Esophagus (tissue), 2 donors: ENCODE results near the gene THBS2. TPM values are rescaled to one million over a fixed set of nuclear protein-coding genes. Genes with fewer than 3 reads are reported as not detected.

Experiments
- H3K27ac ChIP-seq, 2 donors: one replicate each; pipeline ENCODE4 v1.5.1; 2013; ENCODE audit warnings: low read depth in 2 of 2, mild to moderate bottlenecking in 2 of 2, inconsistent platforms in 1 of 2, low read length in 1 of 2, moderate library complexity in 1 of 2
- H3K27me3 ChIP-seq, 2 donors: one replicate each; pipeline ENCODE4 v1.6.1; 2013; ENCODE audit warnings: low read length in 2 of 2, control low read depth in 1 of 2, mild to moderate bottlenecking in 1 of 2; ENCODE audit not compliant: insufficient read depth in 2 of 2, control insufficient read depth in 1 of 2
- H3K36me3 ChIP-seq, 2 donors: one replicate each; pipeline ENCODE4 v1.6.1; 2013; ENCODE audit warnings: low read length in 1 of 2; ENCODE audit not compliant: control insufficient read depth in 2 of 2, insufficient read depth in 2 of 2
- H3K4me1 ChIP-seq, 2 donors: one replicate each; pipeline ENCODE4 v1.6.1; 2013; ENCODE audit warnings: low read length in 1 of 2; ENCODE audit not compliant: control insufficient read depth in 2 of 2, insufficient read depth in 2 of 2
- H3K4me3 ChIP-seq, 2 donors: one replicate each; pipeline ENCODE4 v1.5.1; 2013; ENCODE audit warnings: low read length in 2 of 2, mild to moderate bottlenecking in 2 of 2, low read depth in 1 of 2, moderate library complexity in 1 of 2
- H3K9me3 ChIP-seq, 2 donors: one replicate each; pipeline ENCODE4 v1.6.1; 2013; ENCODE audit warnings: mild to moderate bottlenecking in 2 of 2, low read depth in 1 of 2, low read length in 1 of 2, moderate library complexity in 1 of 2; ENCODE audit not compliant: control insufficient read depth in 2 of 2, insufficient read depth in 1 of 2
- WGBS, 2 donors: extraction: QIAGEN DNeasy Blood & Tissue Kit; methylation state at CpG; one replicate each; pipeline ENCODE4 v1.1.7; 2013; 5-methylcytosine and 5-hydroxymethylcytosine counted together
- polyA plus RNA-seq, 2 donors: library from polyadenylated mRNA; stranded (reverse); fragments of 200-250 nt; gene quantifications; one replicate each; pipeline ENCODE4 v1.2.3, GENCODE V29; 2013
- donor health status: healthy with polysubstance abuse.
- donor health status: Bipolar disorder and iron deficiency.

Gene THBS2
- polyA plus RNA-seq, 2 donors: 1.6 to 2.5 TPM

DNA sequence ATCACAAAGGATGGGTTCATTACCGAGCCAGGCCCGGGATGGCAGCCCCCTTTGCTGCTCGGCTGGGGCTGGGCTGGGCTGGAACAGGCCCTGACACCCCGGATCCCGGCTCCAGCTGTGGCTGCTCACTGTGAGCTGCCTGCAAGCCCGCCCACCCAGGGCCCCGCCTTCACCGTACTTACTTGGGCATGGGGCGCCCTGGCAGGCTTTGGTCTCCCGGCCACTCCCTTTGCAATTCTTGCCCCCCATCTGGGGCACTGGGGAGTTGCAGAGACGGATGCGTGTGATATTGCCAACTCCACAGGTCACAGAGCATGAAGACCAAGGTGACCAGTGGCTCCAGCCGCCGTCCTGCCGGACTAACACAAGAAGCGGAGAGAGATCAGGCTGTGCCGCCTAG lies 16.7 kb downstream of the THBS2 start:
- Histone ChIP-seq H3K4me3 (no peak overlapping the region), H3K9me3 (peaks cover 1 to 16% of the 10 kb centered on the region in 2 donors), H3K27ac (no peak overlapping the region), H3K4me1 (no peaks in the 10 kb centered on the region), H3K27me3 (no peaks in the 10 kb centered on the region), H3K36me3 (peaks cover 0 to 5% of the 10 kb centered on the region in 2 donors)
- 84 to 86% methylated on average over 17 of the region's 17 CpGs for WGBS, 2 donors

DNA sequence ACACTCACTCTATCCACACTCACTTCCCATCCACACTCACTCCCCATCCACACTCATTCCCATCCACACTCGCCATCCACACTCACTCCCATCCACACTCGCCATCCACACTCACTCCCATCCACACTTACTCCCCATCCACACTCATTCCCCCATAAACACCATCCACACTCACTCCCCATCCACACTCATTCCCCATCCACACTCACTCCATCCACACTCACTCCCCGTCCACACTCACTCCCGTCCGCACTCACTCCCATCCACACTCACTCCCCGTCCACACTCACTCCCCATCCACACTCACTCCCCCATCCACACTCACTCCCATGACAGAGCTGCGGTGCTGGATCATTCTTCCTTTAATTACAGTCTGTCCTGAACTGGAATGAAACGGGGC lies 17.1 kb downstream of the THBS2 start:
- Histone ChIP-seq H3K4me3 (no peak overlapping the region), H3K36me3 (peaks cover 0 to 5% of the 10 kb centered on the region in 2 donors), H3K4me1 (no peaks in the 10 kb centered on the region), H3K9me3 (peaks cover 6 to 16% of the 10 kb centered on the region in 2 donors), H3K27me3 (no peaks in the 10 kb centered on the region), H3K27ac (no peak overlapping the region)
- 83 to 92% methylated on average over 8 of the region's 8 CpGs for WGBS, 2 donors

- Histone ChIP-seq H3K27me3 (no peaks in the 10 kb centered on the region), H3K36me3 (peaks cover 0 to 5% of the 10 kb centered on the region in 2 donors), H3K4me1 (no peaks in the 10 kb centered on the region), H3K9me3 (peaks cover 6 to 16% of the 10 kb centered on the region in 2 donors), H3K27ac (no peak overlapping the region), H3K4me3 (no peak overlapping the region)
- 92 to 93% methylated on average over 11 of the region's 11 CpGs for WGBS, 2 donors
Observed at GRCh38 chr6:169235286-169235685, 18.4 kb downstream of the THBS2 start.

DNA sequence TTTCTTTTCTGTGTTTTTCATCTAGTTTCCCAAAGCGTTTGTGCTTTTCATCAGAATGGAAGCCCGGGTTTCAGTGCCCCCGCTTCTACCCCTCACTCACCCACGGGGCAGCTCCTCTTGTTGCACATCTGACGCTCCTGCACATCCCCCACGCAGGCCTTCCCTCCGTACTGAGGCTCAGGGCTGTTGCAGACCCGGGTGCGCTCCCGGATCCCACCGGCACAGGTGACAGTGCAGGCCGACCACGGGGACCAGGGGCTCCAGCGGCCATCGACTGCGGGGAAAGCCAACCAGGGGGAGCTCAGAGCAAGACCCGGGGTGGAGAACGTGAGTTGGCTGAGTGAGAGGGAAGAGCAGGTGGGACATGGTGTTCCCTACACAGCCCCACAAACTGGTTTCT lies 19.0 kb downstream of the THBS2 start:
- Histone ChIP-seq H3K36me3 (peaks cover 0 to 5% of the 10 kb centered on the region in 2 donors), H3K27ac (no peak overlapping the region), H3K4me3 (no peak overlapping the region), H3K9me3 (peaks cover 6 to 16% of the 10 kb centered on the region in 2 donors), H3K4me1 (no peaks in the 10 kb centered on the region), H3K27me3 (no peaks in the 10 kb centered on the region)
- WGBS, 2 donors: 90 to 98% methylated on average over 18 of the region's 18 CpGs

DNA sequence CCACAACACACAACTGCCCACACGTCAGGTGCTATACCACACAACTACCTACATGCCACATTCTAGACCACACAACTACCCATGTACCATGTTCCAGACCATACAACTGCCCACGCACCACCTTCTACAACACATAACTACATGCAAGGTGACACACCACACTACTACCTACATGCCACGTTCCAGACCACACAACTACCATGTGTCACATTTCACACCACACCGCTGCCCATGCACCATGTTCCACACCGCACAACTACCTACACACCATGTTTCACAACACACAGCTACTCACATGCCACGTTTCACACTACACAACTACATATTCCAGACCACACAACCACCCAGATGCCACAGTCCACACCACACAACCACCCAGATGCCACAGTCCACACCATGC lies 19.8 kb downstream of the THBS2 start:
- H3K4me3 ChIP-seq: no peak overlapping the region
- peaks cover 0 to 5% of the 10 kb centered on the region in 2 donors for H3K36me3 ChIP-seq
- H3K4me1 ChIP-seq: no peaks in the 10 kb centered on the region
- peaks cover 6 to 16% of the 10 kb centered on the region in 2 donors for H3K9me3 ChIP-seq
- no peaks in the 10 kb centered on the region for H3K27me3 ChIP-seq
- WGBS, 2 donors: 95% methylated on average over 6 of the region's 6 CpGs
- no peak overlapping the region for H3K27ac ChIP-seq

GRCh38 chr6:169233181-169233580 lies 20.5 kb downstream of the THBS2 start:
- Histone ChIP-seq H3K4me1 (no peaks in the 10 kb centered on the region), H3K36me3 (peaks cover 0 to 5% of the 10 kb centered on the region in 2 donors), H3K4me3 (no peak overlapping the region), H3K9me3 (peaks cover 6 to 16% of the 10 kb centered on the region in 2 donors), H3K27me3 (no peaks in the 10 kb centered on the region), H3K27ac (no peak overlapping the region)
- 81 to 98% methylated on average over 13 of the region's 13 CpGs for WGBS, 2 donors

- Histone ChIP-seq H3K4me3 (no peak overlapping the region), H3K4me1 (no peaks in the 10 kb centered on the region), H3K9me3 (peaks cover 6 to 15% of the 10 kb centered on the region in 2 donors), H3K27ac (no peak overlapping the region), H3K27me3 (no peaks in the 10 kb centered on the region), H3K36me3 (peaks cover 0 to 5% of the 10 kb centered on the region in 2 donors)
- WGBS, 2 donors: 94 to 95% methylated on average over 22 of the region's 22 CpGs
Observed at GRCh38 chr6:169232507-169232931, 21.1 kb downstream of the THBS2 start.

- peaks cover 6 to 14% of the 10 kb centered on the region in 2 donors for H3K9me3 ChIP-seq
- H3K4me3 ChIP-seq: no peak overlapping the region
- WGBS, 2 donors: 96% methylated on average over 55 of the region's 55 CpGs
- H3K36me3 ChIP-seq: peaks cover 0 to 5% of the 10 kb centered on the region in 2 donors
- H3K4me1 ChIP-seq: no peaks in the 10 kb centered on the region
- H3K27me3 ChIP-seq: no peaks in the 10 kb centered on the region
- no peak overlapping the region for H3K27ac ChIP-seq
Observed at GRCh38 chr6:169231790-169232506, 21.7 kb downstream of the THBS2 start.

DNA sequence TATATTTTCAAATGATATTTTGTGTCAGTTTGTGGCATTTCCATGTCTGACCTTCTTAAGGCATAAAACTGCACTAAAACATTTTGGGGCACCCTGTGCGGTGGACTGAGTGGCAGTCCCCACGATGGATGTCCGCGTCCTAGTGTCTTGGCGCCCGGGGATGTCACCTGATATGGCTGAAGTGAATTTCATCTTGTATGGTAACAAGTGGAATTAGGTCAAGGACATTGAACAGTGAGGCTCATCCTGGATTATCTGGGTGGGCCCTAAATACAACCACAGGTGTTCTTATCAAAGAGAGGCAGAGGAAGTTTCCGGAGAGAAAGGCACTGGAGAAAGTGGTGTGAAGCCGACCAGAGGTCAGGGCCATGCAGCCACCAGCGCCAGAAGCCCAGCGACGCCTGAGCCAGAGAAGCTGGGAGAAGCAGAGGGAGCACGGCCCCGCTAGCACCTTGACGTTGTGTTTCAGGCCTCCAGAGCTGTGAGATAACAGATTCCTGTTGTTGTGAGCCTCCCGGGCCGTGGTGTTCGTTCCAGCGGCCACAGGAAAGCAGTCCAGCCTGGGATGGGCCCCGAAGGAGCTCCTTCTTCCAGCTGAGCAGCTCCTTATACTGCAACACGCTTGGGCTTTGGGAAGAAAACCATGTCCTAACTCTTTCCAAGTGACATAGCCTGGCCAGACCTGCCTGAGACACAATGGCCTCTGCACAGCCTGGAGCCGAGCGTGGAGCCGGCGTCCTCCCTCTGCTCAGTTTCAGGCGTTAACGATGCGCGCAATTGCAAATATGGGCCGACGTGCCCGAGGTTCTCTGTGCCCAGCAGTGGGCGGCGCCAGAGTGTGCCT lies 22.5 kb downstream of the THBS2 start:
- WGBS, 2 donors: 91 to 92% methylated on average over 33 of the region's 33 CpGs
- Histone ChIP-seq H3K27me3 (no peaks in the 10 kb centered on the region), H3K4me1 (no peaks in the 10 kb centered on the region), H3K9me3 (peaks cover 6 to 14% of the 10 kb centered on the region in 2 donors), H3K36me3 (peaks cover 0 to 5% of the 10 kb centered on the region in 2 donors), H3K27ac (no peak overlapping the region), H3K4me3 (no peak overlapping the region)
